Neural cell (in vitro differentiated cells): ENCODE data around the gene PRDM13. TPM values are rescaled to one million over a fixed set of nuclear protein-coding genes. Genes with fewer than 3 reads are reported as not detected.
"Not testable (repeated sequence)": the region's sequence is repeated elsewhere in the genome, so short reads cannot be mapped to it uniquely, and the experiment has no call there.

Source experiments
- H2AFZ ChIP-seq: fragments of 200-600, 300-800 bp; sonication (generic), shearing (Covaris generic); 2 replicates; pipeline ENCODE4 v1.6.0; 2014; ENCODE audit warnings: low read depth, mild to moderate bottlenecking, antibody characterized with exemption, low read length, moderate library complexity
- H3F3A ChIP-seq: fragments of 200-600 bp; shearing (Covaris generic); 2 replicates; pipeline ENCODE4 v1.6.1; 2016; ENCODE audit warnings: mild to moderate bottlenecking, moderate library complexity, mixed read lengths, antibody characterized with exemption, low read length; ENCODE audit not compliant: insufficient read depth, poor library complexity, severe bottlenecking
- H3K27ac ChIP-seq: fragments of 200-600, 300-800 bp; sonication (generic), shearing (Covaris generic); 2 replicates; pipeline ENCODE4 v1.5.1; 2014; ENCODE audit warnings: mild to moderate bottlenecking, low read length, moderate library complexity
- H3K27me3 ChIP-seq: fragments of 300-800, 200-600 bp; sonication (generic), shearing (Covaris generic); 2 replicates; pipeline ENCODE4 v1.6.0; 2014; ENCODE audit warnings: mild to moderate bottlenecking, low read depth, low read length, moderate library complexity; ENCODE audit not compliant: insufficient read depth
- H3K36me3 ChIP-seq: fragments of 300-800, 200-600 bp; sonication (generic), shearing (Covaris generic); 2 replicates; pipeline ENCODE4 v1.5.1; 2014; ENCODE audit warnings: mild to moderate bottlenecking, antibody characterized with exemption, low read length, moderate library complexity; ENCODE audit not compliant: insufficient read depth
- H3K4me2 ChIP-seq: fragments of 300-800, 200-600 bp; sonication (generic), shearing (Covaris generic); 2 replicates; pipeline ENCODE4 v1.6.0; 2014; ENCODE audit warnings: mild to moderate bottlenecking, low read length
- H3K4me3 ChIP-seq: fragments of 300-800, 200-600 bp; sonication (generic), shearing (Covaris generic); 2 replicates; pipeline ENCODE4 v1.5.1; 2014; ENCODE audit warnings: mild to moderate bottlenecking, low read length, moderate library complexity
- H3K79me2 ChIP-seq: fragments of 200-600 bp; shearing (Covaris generic); replicated peaks from 2 replicates; pipeline ENCODE4 v1.6.0; 2014; ENCODE audit warnings: mild to moderate bottlenecking, low read length, moderate library complexity; ENCODE audit not compliant: insufficient read depth
- H3K9ac ChIP-seq: fragments of 300-800, 200-600 bp; sonication (generic), shearing (Covaris generic); 2 replicates; pipeline ENCODE4 v1.6.1; 2016; ENCODE audit warnings: mild to moderate bottlenecking, low read length, mixed read lengths
- H3K9me2 ChIP-seq: fragments of 200-600 bp; shearing (Covaris generic); 2 replicates; pipeline ENCODE4 v1.6.1; 2016; ENCODE audit warnings: mild to moderate bottlenecking, low read length, mixed read lengths; ENCODE audit not compliant: insufficient read depth
- H3K9me3 ChIP-seq: fragments of 200-600, 300-800 bp; sonication (generic), shearing (Covaris generic); 2 replicates; pipeline ENCODE4 v1.6.1; 2016; ENCODE audit warnings: mild to moderate bottlenecking, mixed run types, low read length, moderate library complexity, mixed read lengths
- H4K20me1 ChIP-seq: fragments of 200-600 bp; shearing (Covaris generic); 2 replicates; pipeline ENCODE4 v1.6.1; 2016; ENCODE audit warnings: mild to moderate bottlenecking, mixed run types; ENCODE audit not compliant: insufficient read depth
- EP300 ChIP-seq: fragments of 450-650 bp; conservative IDR thresholded peaks from 2 replicates; pipeline ENCODE4 v1.6.1; 2014; ENCODE audit warnings: antibody characterized with exemption, mild to moderate bottlenecking, moderate library complexity; ENCODE audit not compliant: poor library complexity, severe bottlenecking
- EZH2 ChIP-seq: fragments of 200-600, 300-800 bp; shearing (Covaris generic), sonication (generic); IDR thresholded peaks from 2 replicates; pipeline ENCODE4 v1.6.1; 2014; ENCODE audit warnings: antibody characterized with exemption, low read length, borderline replicate concordance, mild to moderate bottlenecking; ENCODE audit not compliant: insufficient read depth, poor library complexity, severe bottlenecking
- MXI1 ChIP-seq: fragments of 450-650 bp; conservative IDR thresholded peaks from 2 replicates; pipeline ENCODE4 v1.6.1; 2014; ENCODE audit warnings: antibody characterized with exemption, mild to moderate bottlenecking; ENCODE audit not compliant: poor library complexity, severe bottlenecking
- POLR2AphosphoS5 ChIP-seq: IDR thresholded peaks from 2 replicates; pipeline ENCODE4 v1.6.1; 2012
- RAD21 ChIP-seq: fragments of 450-650 bp; conservative IDR thresholded peaks from 2 replicates; pipeline ENCODE4 v1.6.1; 2014; ENCODE audit warnings: antibody characterized with exemption, mild to moderate bottlenecking, moderate library complexity
- SMC3 ChIP-seq: fragments of 450-650 bp; conservative IDR thresholded peaks from 2 replicates; pipeline ENCODE4 v1.6.1; 2014; ENCODE audit warnings: antibody characterized with exemption, mild to moderate bottlenecking, moderate library complexity; ENCODE audit not compliant: poor library complexity
- TAF1 ChIP-seq: IDR thresholded peaks from 2 replicates; pipeline ENCODE4 v1.6.1; 2012; ENCODE audit warnings: low read depth
- polyA plus RNA-seq: library from polyadenylated mRNA; depleted of rRNA; stranded (reverse); fragments of >200 nt; gene quantifications from 2 replicates; pipeline ENCODE4 v1.2.3, GENCODE V29; 2014
- TF ChIP-seq, protein P1 (sequence below): IDR thresholded peaks from 2 replicates; pipeline ENCODE4 v1.6.1; 2012; ENCODE audit warnings: borderline replicate concordance
- TF ChIP-seq, protein P2 (sequence below): fragments of 450-650 bp; IDR thresholded peaks from 2 replicates; pipeline ENCODE4 v1.5.1; 2014; ENCODE audit warnings: antibody characterized with exemption, mild to moderate bottlenecking, moderate library complexity; ENCODE audit not compliant: poor library complexity, severe bottlenecking

The PRDM13 gene
- polyA plus RNA-seq, 1 donor from 2014 or later, result not detected

DNA sequence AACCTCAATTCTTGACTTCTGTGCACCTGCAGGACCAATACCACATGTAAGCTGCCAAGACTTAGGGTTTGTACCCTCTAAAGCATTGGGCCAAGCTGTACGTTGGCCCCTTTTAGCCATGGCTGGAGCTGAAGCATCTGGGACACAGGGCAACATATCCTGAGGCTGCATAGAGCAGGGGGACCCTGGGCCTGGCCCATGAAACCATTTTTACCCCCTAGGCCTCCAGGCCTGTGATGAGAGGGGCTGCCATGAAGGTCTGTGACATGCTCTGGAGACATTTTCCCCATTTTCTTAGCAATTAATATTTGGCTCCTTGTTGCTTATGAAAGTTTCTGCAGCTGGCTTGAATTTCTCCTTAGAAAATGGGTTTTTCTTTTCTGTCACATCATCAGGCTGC, 31.0 kb downstream of the PRDM13 start:
- Histone ChIP-seq H3K4me3 (no peak overlapping the region), H3K27ac (no peak overlapping the region), H3K9me2 (no peaks in the 10 kb centered on the region), H3K79me2 (no peaks in the 10 kb centered on the region), H3K4me2 (no peak overlapping the region), H3K36me3 (no peaks in the 10 kb centered on the region), H4K20me1 (no peaks in the 10 kb centered on the region), H3K9me3 (no peaks in the 10 kb centered on the region), H3F3A (no peaks in the 10 kb centered on the region), H2AFZ (no peak overlapping the region), H3K9ac (no peak overlapping the region), H3K27me3 (no peaks in the 10 kb centered on the region)
- TF ChIP-seq, protein P1, sequence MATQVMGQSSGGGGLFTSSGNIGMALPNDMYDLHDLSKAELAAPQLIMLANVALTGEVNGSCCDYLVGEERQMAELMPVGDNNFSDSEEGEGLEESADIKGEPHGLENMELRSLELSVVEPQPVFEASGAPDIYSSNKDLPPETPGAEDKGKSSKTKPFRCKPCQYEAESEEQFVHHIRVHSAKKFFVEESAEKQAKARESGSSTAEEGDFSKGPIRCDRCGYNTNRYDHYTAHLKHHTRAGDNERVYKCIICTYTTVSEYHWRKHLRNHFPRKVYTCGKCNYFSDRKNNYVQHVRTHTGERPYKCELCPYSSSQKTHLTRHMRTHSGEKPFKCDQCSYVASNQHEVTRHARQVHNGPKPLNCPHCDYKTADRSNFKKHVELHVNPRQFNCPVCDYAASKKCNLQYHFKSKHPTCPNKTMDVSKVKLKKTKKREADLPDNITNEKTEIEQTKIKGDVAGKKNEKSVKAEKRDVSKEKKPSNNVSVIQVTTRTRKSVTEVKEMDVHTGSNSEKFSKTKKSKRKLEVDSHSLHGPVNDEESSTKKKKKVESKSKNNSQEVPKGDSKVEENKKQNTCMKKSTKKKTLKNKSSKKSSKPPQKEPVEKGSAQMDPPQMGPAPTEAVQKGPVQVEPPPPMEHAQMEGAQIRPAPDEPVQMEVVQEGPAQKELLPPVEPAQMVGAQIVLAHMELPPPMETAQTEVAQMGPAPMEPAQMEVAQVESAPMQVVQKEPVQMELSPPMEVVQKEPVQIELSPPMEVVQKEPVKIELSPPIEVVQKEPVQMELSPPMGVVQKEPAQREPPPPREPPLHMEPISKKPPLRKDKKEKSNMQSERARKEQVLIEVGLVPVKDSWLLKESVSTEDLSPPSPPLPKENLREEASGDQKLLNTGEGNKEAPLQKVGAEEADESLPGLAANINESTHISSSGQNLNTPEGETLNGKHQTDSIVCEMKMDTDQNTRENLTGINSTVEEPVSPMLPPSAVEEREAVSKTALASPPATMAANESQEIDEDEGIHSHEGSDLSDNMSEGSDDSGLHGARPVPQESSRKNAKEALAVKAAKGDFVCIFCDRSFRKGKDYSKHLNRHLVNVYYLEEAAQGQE, result no peak
- no peak for TF ChIP-seq RAD21
- TF ChIP-seq, protein P2, sequence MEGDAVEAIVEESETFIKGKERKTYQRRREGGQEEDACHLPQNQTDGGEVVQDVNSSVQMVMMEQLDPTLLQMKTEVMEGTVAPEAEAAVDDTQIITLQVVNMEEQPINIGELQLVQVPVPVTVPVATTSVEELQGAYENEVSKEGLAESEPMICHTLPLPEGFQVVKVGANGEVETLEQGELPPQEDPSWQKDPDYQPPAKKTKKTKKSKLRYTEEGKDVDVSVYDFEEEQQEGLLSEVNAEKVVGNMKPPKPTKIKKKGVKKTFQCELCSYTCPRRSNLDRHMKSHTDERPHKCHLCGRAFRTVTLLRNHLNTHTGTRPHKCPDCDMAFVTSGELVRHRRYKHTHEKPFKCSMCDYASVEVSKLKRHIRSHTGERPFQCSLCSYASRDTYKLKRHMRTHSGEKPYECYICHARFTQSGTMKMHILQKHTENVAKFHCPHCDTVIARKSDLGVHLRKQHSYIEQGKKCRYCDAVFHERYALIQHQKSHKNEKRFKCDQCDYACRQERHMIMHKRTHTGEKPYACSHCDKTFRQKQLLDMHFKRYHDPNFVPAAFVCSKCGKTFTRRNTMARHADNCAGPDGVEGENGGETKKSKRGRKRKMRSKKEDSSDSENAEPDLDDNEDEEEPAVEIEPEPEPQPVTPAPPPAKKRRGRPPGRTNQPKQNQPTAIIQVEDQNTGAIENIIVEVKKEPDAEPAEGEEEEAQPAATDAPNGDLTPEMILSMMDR, result no peak
- TF ChIP-seq MXI1, result no peak
- no peak for TF ChIP-seq SMC3
- TF ChIP-seq EZH2, result no peak
- no peak for TF ChIP-seq TAF1
- TF ChIP-seq EP300, result no peak
- no peak for TF ChIP-seq POLR2AphosphoS5

DNA sequence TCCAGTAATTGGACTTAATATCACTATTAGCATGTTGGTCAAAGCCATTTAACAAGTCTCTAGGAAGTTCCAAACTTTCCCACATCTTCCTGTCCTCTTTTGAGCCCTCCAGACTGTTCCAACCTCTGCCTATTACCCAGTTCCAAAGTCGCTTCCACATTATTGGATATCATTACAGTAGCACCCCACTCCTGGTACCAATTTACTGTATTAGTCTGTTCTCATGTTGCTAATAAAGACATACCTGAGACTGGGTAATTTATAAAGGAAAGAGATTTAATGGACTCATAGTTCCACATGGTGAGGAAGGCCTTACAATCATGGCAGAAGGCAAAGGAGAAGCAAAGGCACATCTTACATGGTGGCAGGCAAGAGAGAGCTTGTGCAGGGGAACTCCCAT, 31.7 kb downstream of the PRDM13 start:
- H3F3A ChIP-seq, H3K4me2 ChIP-seq, H3K27me3 ChIP-seq, H3K9me3 ChIP-seq, H3K79me2 ChIP-seq, H3K4me3 ChIP-seq, H4K20me1 ChIP-seq, H3K9me2 ChIP-seq, H3K27ac ChIP-seq, H3K36me3 ChIP-seq, H3K9ac ChIP-seq, H2AFZ ChIP-seq: not testable (repeated sequence)

DNA sequence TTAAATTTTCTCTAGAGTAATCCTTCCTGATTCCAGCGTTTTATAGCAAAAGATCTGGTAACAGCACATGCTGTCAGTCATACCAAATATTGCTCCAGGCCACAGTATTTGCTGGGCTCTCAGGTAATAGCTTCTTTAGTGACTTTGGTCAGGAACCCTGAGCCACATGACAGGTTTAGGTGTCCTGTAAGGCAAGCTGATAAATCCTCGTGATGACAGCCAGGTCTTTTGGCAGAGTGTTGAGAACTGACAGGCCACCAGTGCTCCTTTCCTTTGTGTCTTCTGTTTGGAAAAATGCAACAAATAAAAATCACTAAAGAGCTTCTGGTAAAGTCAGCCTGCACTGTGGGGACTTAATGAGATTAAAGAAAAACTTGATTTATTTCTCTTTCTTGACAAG, 34.6 kb downstream of the PRDM13 start:
- H3K9me2 ChIP-seq, result no peaks in the 10 kb centered on the region
- H3K9me3 ChIP-seq, result no peaks in the 10 kb centered on the region
- TF ChIP-seq RAD21 (no peak), POLR2AphosphoS5 (no peak), MXI1 (no peak)
- H4K20me1 ChIP-seq, result no peaks in the 10 kb centered on the region
- H3K36me3 ChIP-seq, result no peaks in the 10 kb centered on the region
- H3K27me3 ChIP-seq, result no peaks in the 10 kb centered on the region
- H3K79me2 ChIP-seq, result no peaks in the 10 kb centered on the region
- H3K27ac ChIP-seq, result no peak overlapping the region
- no peak overlapping the region for H3K9ac ChIP-seq
- no peak overlapping the region for H3K4me2 ChIP-seq
- no peaks in the 10 kb centered on the region for H3F3A ChIP-seq
- H2AFZ ChIP-seq, result no peak overlapping the region
- no peak overlapping the region for H3K4me3 ChIP-seq
